HEK293 (cell line): ENCODE results near the gene SERTAD3.

Experiments used
- BCL11A ChIP-seq: fragments of 450-650 bp; formaldehyde crosslinking; IDR thresholded peaks from 2 replicates; pipeline ENCODE4 v1.5.1; 2016; ENCODE audit warnings: low read depth, missing biosample characterization, missing genetic modification characterization
- BCL11B ChIP-seq: fragments of 450-650 bp; formaldehyde crosslinking; IDR thresholded peaks from 2 replicates; pipeline ENCODE4 v1.5.1; 2016; ENCODE audit warnings: low read depth, missing biosample characterization, missing genetic modification characterization
- GFI1B ChIP-seq: fragments of 450-650 bp; formaldehyde crosslinking; IDR thresholded peaks from 2 replicates; pipeline ENCODE4 v1.5.1; 2016; ENCODE audit warnings: missing biosample characterization, missing genetic modification characterization
- KLF9 ChIP-seq: fragments of 450-650 bp; formaldehyde crosslinking; IDR thresholded peaks from 2 replicates; pipeline ENCODE4 v1.5.1; 2016; ENCODE audit warnings: missing biosample characterization, missing genetic modification characterization, low read depth
- MYNN ChIP-seq: fragments of 450-650 bp; formaldehyde crosslinking; IDR thresholded peaks from 2 replicates; pipeline ENCODE4 v1.5.1; 2016; ENCODE audit warnings: missing biosample characterization, missing genetic modification characterization, borderline replicate concordance
- OSR2 ChIP-seq: fragments of 450-650 bp; formaldehyde crosslinking; IDR thresholded peaks from 2 replicates; pipeline ENCODE4 v1.5.1; 2016; ENCODE audit warnings: missing biosample characterization, missing genetic modification characterization
- REPIN1 ChIP-seq: fragments of 450-650 bp; formaldehyde crosslinking; IDR thresholded peaks from 2 replicates; pipeline ENCODE4 v1.5.1; 2017; ENCODE audit warnings: missing biosample characterization, missing genetic modification characterization, low read depth
- WT1 ChIP-seq: fragments of 450-650 bp; formaldehyde crosslinking; IDR thresholded peaks from 2 replicates; pipeline ENCODE4 v1.5.1; 2016; ENCODE audit warnings: missing biosample characterization, missing genetic modification characterization
- ZFHX2 ChIP-seq: fragments of 450-650 bp; formaldehyde crosslinking; conservative IDR thresholded peaks from 2 replicates; pipeline ENCODE4 v1.5.1; 2016; ENCODE audit warnings: missing biosample characterization, missing genetic modification characterization
- ZNF121 ChIP-seq: fragments of 450-650 bp; formaldehyde crosslinking; IDR thresholded peaks from 2 replicates; pipeline ENCODE4 v1.5.1; 2016; ENCODE audit warnings: missing biosample characterization, missing genetic modification characterization
- ZNF148 ChIP-seq: fragments of 450-650 bp; formaldehyde crosslinking; IDR thresholded peaks from 2 replicates; pipeline ENCODE4 v1.5.0; 2017; ENCODE audit warnings: missing biosample characterization, missing genetic modification characterization, borderline replicate concordance
- ZNF214 ChIP-seq: fragments of 450-650 bp; formaldehyde crosslinking; IDR thresholded peaks from 2 replicates; pipeline ENCODE4 v1.5.1; 2017; ENCODE audit warnings: missing biosample characterization, mild to moderate bottlenecking, missing genetic modification characterization, borderline replicate concordance
- ZNF24 ChIP-seq: fragments of 450-650 bp; formaldehyde crosslinking; IDR thresholded peaks from 2 replicates; pipeline ENCODE4 v1.5.1; 2016; ENCODE audit warnings: missing biosample characterization, missing genetic modification characterization
- ZNF248 ChIP-seq: fragments of 450-650 bp; formaldehyde crosslinking; IDR thresholded peaks from 2 replicates; pipeline ENCODE4 v1.5.1; 2017; ENCODE audit warnings: missing biosample characterization, missing genetic modification characterization
- ZNF341 ChIP-seq: fragments of 450-650 bp; formaldehyde crosslinking; IDR thresholded peaks from 2 replicates; pipeline ENCODE4; 2016; ENCODE audit warnings: low read depth, missing biosample characterization, missing genetic modification characterization
- ZNF350 ChIP-seq: fragments of 450-650 bp; formaldehyde crosslinking; IDR thresholded peaks from 2 replicates; pipeline ENCODE4 v1.5.0; 2017; ENCODE audit warnings: missing biosample characterization, mild to moderate bottlenecking, missing genetic modification characterization
- ZNF37A ChIP-seq: fragments of 450-650 bp; IDR thresholded peaks from 2 replicates; pipeline ENCODE4 v1.5.1; 2018; ENCODE audit warnings: missing biosample characterization, missing genetic modification characterization
- ZNF398 ChIP-seq: fragments of 450-650 bp; formaldehyde crosslinking; IDR thresholded peaks from 2 replicates; pipeline ENCODE4 v1.5.1; 2017; ENCODE audit warnings: missing biosample characterization, missing genetic modification characterization
- ZNF416 ChIP-seq: fragments of 450-650 bp; formaldehyde crosslinking; IDR thresholded peaks from 2 replicates; pipeline ENCODE4 v1.5.1; 2016; ENCODE audit warnings: missing biosample characterization, missing genetic modification characterization
- ZNF518A ChIP-seq: fragments of 450-650 bp; formaldehyde crosslinking; conservative IDR thresholded peaks from 2 replicates; pipeline ENCODE4 v1.5.1; 2016; ENCODE audit warnings: low read depth, missing biosample characterization, missing genetic modification characterization
- ZNF555 ChIP-seq: fragments of 450-650 bp; formaldehyde crosslinking; conservative IDR thresholded peaks from 2 replicates; pipeline ENCODE4 v1.5.1; 2017; ENCODE audit warnings: missing biosample characterization, mild to moderate bottlenecking, missing genetic modification characterization, inconsistent platforms
- ZNF629 ChIP-seq: fragments of 450-650 bp; formaldehyde crosslinking; IDR thresholded peaks from 2 replicates; pipeline ENCODE4 v1.5.1; 2017; ENCODE audit warnings: missing biosample characterization, missing genetic modification characterization
- ZNF660 ChIP-seq: fragments of 450-650 bp; IDR thresholded peaks from 2 replicates; pipeline ENCODE4 v1.5.1; 2018; ENCODE audit warnings: missing biosample characterization, mild to moderate bottlenecking, missing genetic modification characterization
- ZNF677 ChIP-seq: fragments of 450-650 bp; IDR thresholded peaks from 2 replicates; pipeline ENCODE4 v1.5.0; 2018; ENCODE audit warnings: missing biosample characterization, mild to moderate bottlenecking, missing genetic modification characterization, moderate library complexity
- ZNF707 ChIP-seq: fragments of 450-650 bp; formaldehyde crosslinking; IDR thresholded peaks from 2 replicates; pipeline ENCODE4 v1.5.1; 2016; ENCODE audit warnings: missing biosample characterization, missing genetic modification characterization
- TF ChIP-seq, protein P1 (sequence below): fragments of 450-650 bp; formaldehyde crosslinking; IDR thresholded peaks from 2 replicates; pipeline ENCODE4 v1.5.1; 2016; ENCODE audit warnings: missing biosample characterization, missing genetic modification characterization
- TF ChIP-seq, protein P2 (sequence below): fragments of 450-650 bp; formaldehyde crosslinking; IDR thresholded peaks from 2 replicates; pipeline ENCODE4 v1.5.1; 2017; ENCODE audit warnings: missing biosample characterization, missing genetic modification characterization
- TF ChIP-seq, protein P3 (sequence below): fragments of 450-650 bp; formaldehyde crosslinking; IDR thresholded peaks from 2 replicates; pipeline ENCODE4 v1.5.1; 2016; ENCODE audit warnings: missing biosample characterization, missing genetic modification characterization

Gene SERTAD3

GRCh38 chr19:40420451-40420765 lies 23.7 kb downstream of the SERTAD3 start (continued):
- TF ChIP-seq ZNF350 (tag by site-specific recombination) (no peak), KLF9 (tag by site-specific recombination) (no peak), ZNF629 (no peak), ZNF214 (tag by site-specific recombination) (no peak), ZNF398 (tag by site-specific recombination) (no peak), OSR2 (no peak), ZNF248 (tag by site-specific recombination) (0 out of 2 replicates have a peak, but pooled peaks have one; percentile 5), ZFHX2 (tag by site-specific recombination) (no peak), WT1 (tag by site-specific recombination) (no peak), ZNF518A (tag by site-specific recombination) (no peak), ZNF660 (tag by site-specific recombination) (no peak), ZNF148 (no peak), ZNF677 (tag by site-specific recombination) (no peak), GFI1B (tag by site-specific recombination) (no peak), ZNF121 (tag by site-specific recombination) (no peak), MYNN (tag by site-specific recombination) (no peak; the same call in 1 of the 2 replicates), ZNF707 (tag by site-specific recombination) (no peak), ZNF24 (tag by site-specific recombination) (no peak), BCL11A (tag by site-specific recombination) (peak; percentile 96; the same call in 1 of the 2 replicates), ZNF555 (tag by site-specific recombination) (no peak), BCL11B (peak; percentile 100), ZNF416 (no peak), ZNF37A (tag by site-specific recombination) (no peak), REPIN1 (tag by site-specific recombination) (peak; percentile 83; the same call in 1 of the 2 replicates), ZNF341 (tag by site-specific recombination) (no peak)
- TF ChIP-seq, protein P1, sequence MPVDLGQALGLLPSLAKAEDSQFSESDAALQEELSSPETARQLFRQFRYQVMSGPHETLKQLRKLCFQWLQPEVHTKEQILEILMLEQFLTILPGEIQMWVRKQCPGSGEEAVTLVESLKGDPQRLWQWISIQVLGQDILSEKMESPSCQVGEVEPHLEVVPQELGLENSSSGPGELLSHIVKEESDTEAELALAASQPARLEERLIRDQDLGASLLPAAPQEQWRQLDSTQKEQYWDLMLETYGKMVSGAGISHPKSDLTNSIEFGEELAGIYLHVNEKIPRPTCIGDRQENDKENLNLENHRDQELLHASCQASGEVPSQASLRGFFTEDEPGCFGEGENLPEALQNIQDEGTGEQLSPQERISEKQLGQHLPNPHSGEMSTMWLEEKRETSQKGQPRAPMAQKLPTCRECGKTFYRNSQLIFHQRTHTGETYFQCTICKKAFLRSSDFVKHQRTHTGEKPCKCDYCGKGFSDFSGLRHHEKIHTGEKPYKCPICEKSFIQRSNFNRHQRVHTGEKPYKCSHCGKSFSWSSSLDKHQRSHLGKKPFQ (tag by site-specific recombination): no peak
- TF ChIP-seq, protein P2, sequence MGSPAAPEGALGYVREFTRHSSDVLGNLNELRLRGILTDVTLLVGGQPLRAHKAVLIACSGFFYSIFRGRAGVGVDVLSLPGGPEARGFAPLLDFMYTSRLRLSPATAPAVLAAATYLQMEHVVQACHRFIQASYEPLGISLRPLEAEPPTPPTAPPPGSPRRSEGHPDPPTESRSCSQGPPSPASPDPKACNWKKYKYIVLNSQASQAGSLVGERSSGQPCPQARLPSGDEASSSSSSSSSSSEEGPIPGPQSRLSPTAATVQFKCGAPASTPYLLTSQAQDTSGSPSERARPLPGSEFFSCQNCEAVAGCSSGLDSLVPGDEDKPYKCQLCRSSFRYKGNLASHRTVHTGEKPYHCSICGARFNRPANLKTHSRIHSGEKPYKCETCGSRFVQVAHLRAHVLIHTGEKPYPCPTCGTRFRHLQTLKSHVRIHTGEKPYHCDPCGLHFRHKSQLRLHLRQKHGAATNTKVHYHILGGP: no peak
- TF ChIP-seq, protein P3, sequence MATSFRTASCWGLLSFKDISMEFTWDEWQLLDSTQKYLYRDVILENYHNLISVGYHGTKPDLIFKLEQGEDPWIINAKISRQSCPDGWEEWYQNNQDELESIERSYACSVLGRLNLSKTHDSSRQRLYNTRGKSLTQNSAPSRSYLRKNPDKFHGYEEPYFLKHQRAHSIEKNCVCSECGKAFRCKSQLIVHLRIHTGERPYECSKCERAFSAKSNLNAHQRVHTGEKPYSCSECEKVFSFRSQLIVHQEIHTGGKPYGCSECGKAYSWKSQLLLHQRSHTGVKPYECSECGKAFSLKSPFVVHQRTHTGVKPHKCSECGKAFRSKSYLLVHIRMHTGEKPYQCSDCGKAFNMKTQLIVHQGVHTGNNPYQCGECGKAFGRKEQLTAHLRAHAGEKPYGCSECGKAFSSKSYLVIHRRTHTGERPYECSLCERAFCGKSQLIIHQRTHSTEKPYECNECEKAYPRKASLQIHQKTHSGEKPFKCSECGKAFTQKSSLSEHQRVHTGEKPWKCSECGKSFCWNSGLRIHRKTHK (tag by site-specific recombination): no peak
